ENCODE measurements around the gene NRG2.

Gene NRG2

GRCh38 chr5:140039561-140039960, 3.5 kb downstream of the NRG2 start:
- no peak for DNase-seq

- DNase-seq = no peak
Observed at GRCh38 chr5:140038373-140038957, 4.6 kb downstream of the NRG2 start.

DNA sequence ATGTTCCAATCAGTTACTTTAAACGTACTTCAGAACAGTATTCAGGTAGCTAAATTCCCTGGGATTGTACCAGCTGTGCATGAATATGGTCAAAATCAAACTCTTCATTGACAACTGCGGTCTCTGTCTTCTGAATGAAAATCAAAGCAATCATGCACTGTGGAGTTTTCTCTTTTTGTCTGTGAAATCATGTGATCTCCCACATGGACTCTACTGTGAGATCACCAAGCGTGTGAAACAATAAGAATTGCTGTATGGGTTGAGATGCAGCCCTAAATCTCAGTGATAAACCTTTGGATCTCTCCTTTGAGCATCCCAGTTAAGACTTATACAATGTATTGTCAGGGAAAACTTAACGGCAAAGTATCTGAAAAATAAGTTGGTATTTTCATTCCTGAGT, 6.1 kb downstream of the NRG2 start:
- no peak for DNase-seq

GRCh38 chr5:140035881-140036280, 7.2 kb downstream of the NRG2 start:
- DNase-seq = no peak

GRCh38 chr5:140033037-140033760, 9.9 kb downstream of the NRG2 start:
- no peak for DNase-seq

DNA sequence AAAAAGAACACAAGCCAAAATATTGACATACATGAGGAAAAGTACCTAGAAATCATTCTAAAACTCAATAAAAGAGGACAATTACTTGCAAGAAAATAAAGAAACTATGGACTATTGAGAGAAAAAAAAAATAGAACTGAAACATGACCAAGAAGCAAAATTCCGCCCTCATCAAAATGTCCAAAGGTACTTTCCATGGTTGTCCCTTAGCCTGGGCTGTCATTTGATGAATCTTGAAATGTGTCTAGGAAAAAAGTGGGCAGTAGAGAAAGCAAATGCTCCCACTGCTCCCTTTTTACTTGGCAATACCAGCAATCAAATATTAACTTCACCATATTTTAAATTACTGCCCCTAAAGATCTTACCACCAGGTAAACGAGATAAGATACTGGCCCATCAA, 10.8 kb downstream of the NRG2 start:
- DNase-seq = no peak

GRCh38 chr5:140027807-140028206, 15.3 kb downstream of the NRG2 start:
- DNase-seq = no peak

GRCh38 chr5:140025736-140026135, 17.4 kb downstream of the NRG2 start:
- DNase-seq = no peak

DNA sequence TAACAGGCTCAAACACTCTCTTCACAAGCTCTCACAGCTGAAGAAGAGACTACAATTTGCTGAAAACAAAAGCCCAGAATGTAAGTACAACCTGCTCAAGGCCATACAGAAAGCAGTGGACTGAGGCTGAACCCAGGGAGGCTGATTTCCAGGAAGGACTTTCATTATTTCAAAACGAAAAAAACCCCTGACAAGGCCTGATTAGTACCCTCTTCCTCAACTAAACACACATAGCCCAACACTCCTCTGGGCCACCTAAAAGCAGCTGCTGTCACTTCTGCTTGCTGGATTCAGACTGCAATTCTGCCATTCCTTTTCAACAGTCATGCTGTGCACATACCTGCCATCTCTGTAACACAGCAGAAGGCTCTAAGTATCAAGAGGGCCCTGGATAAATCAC, 18.2 kb downstream of the NRG2 start:
- no peak for DNase-seq

GRCh38 chr5:140023611-140024191, 19.4 kb downstream of the NRG2 start:
- no peak for DNase-seq

GRCh38 chr5:140020601-140021177, 22.4 kb downstream of the NRG2 start:
- no peak for DNase-seq

DNA sequence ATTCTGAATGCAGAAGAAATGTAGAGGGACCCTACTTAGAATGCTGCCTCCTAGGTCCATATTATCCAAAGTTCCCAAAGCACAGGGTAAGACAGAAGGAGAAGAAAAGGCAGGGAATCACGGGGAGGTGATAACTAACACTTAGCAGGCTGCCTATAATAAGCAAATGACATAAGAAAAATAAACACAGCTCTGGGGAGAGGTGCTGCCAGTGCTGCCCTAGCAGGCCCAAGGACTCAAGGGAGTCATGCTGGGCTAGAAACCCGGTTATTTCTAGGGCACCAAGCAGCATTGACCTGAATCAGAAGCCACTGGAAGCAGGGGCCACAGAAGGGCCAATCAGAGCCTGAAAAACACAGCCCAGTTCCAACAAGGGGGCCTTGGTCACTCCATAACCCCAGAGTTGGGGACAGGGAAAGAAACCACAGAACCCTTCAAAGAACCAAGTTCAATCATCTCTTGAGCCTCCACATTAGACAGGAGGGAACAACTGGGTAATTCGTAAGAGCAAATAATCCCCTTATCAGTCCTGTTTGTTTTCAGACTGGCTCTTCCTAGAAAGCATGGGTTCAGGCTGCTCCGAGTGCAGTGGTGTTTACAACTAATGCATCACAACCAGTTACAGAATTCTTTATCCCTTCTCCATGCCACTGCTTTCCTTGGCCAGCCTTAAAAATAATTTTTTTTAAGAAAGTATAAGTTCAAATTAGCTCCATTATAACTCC, 24.0 kb downstream of the NRG2 start:
- DNase-seq = no peak

- no peak for DNase-seq
Observed at GRCh38 chr5:140018517-140018916, 24.6 kb downstream of the NRG2 start.

- no peak for DNase-seq
Observed at GRCh38 chr5:140018096-140018481, 25.0 kb downstream of the NRG2 start.

DNA sequence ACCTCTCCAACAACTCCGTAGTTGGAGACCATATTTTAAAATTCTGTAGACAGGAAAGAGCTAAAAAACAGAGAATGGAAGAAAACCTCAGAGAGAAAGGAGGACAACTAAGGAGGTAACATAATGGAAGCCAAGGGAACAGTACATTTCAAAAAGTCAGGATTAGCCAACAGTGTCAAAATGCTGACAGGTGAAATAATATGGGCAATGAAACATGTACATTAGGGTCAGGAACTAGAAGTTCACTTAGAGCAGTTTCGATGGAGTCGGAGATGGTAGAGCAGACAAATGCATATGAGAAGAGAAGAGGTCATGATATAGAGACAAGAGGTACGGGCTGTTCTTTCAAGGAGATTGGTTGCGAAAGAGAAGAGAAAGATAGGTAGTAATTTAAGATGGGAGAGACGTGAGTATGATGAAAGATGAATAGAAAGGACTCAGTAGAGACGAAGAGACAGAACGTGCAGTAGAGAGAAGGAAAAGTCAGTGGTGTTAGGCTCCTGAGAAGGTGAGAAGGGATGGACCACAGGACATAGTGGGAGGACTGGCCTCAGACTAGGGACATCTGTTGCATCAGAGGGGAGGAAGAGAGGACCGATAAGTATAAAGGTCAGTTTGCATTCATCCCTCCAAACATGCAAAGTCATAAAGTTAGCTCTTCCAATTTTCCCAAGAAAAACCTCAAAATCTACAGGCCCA, 25.6 kb downstream of the NRG2 start:
- DNase-seq = no peak

GRCh38 chr5:140015706-140016105, 27.4 kb downstream of the NRG2 start:
- no peak for DNase-seq

- DNase-seq = no peak
Observed at GRCh38 chr5:140014751-140015150, 28.3 kb downstream of the NRG2 start.

- DNase-seq = no peak
Observed at GRCh38 chr5:140013536-140013935, 29.6 kb downstream of the NRG2 start.

DNA sequence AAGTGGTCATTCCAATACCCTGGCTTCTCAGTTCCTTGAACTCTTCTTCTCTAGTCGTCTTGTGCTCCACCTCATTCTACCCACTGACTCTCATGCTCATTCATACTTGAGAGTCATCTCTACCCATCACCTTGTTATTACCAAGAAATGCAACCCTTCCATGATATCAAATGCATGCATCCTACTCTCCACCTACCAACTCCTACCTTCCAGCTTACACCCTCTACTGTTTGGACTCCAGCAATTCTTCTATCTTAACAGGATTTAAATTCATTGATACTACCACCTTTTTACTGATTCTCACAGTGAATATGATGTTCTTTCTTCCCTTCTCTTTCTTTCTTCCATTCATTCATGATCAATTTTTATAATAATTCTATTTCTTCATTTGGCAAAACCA, 30.7 kb downstream of the NRG2 start:
- no peak for DNase-seq

DNA sequence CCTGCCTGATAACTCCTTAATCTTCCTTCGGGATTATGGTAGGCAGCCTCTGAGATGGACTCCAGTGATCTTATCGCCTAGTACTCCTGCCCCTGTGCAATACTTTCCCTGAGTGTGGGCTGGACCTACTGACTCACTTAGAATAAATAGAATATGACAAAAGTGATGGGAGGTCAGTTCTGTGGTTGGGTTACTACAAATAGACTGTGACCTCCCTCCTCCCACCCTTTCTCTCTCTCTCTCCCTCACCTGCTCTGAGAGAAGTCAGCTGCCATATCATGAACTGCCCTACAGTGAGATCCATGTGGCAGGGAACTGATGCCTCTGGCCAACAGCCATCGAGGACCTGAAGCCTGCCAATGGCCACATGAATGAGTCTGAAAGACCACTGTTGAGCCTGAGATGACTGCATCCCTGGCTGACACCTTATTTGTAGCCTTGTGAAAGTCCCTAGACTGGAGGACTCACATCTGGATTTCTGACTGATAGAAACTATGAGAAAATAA, 31.7 kb downstream of the NRG2 start:
- no peak for DNase-seq

DNA sequence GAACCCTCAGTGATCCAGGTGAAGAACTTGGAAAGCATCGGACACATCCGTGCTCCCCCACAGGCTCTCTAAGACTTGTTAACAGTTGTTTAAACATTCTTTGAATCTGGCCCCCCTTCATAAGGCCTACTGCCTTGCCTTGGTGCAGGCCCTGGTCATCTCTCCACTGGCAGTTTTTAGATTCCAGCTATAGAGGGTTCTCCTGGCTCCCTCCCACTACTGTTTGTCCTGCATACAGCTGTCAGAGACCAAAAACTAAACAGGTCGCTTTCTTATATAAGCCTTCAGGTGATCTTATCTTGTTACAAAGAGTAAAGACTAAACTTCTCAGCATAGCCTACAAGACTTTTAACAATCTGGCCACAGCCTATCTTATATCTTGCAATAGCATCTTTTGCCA, 32.3 kb downstream of the NRG2 start:
- DNase-seq = no peak

DNA sequence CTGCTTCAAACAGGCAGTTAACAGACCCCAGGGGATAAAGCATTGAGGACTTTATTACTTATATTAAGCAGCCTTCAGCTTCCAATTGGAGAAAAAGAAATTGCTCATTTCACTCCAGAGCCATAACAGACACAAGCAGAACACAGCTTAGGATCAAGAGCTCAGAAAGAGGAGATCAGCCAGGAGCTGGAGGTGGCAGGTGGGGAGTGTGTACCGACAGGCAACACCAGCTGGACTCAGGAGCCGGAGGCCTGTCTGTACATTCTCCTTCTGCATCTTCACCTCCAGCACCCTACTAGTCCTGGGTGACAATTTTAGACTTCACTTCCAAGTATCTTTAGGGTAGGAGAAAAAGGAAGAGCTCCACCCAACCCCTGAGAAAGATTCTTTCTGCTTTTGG, 35.8 kb downstream of the NRG2 start:
- DNase-seq = no peak

DNA sequence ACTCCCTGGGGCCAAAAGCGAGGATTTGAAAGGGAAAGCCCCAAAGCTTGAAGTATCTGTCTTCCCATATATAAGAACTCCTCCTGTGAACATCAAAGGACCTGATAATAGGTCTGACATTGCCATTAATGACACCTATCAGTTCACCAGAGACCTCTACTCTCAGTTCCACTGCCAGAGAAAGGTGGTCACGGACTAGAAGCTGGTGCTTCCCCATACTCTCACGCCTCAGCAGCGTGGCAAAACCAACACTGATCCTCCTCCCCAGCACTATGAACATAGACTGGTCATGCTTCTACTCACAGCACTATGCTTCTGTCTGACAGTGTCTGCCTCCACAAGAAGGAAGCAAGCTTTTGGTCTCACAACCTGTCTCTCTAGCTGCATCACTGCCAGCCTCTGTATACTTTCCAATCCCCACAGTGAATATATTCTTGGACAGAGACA, 37.9 kb downstream of the NRG2 start:
- no peak for DNase-seq
